ENCODE data around the gene SMAD7.

SMAD7 gene

GRCh38 chr18:48963586-48964470 is 13.1 kb upstream of the SMAD7 start:
- FAIRE-seq (no peak), DNase-seq (ENCODE audit: extremely low spot score, insufficient read length, low read depth) (no peak)

GRCh38 chr18:48962994-48963561 is 12.3 kb upstream of the SMAD7 start:
- FAIRE-seq (no peak), DNase-seq (ENCODE audit: extremely low spot score, insufficient read length, low read depth) (no peak)

GRCh38 chr18:48962252-48962993 is 11.7 kb upstream of the SMAD7 start:
- no peak for FAIRE-seq
- no peak for DNase-seq (ENCODE audit: extremely low spot score, insufficient read length, low read depth)

GRCh38 chr18:48961547-48961946 is 10.8 kb upstream of the SMAD7 start:
- DNase-seq (ENCODE audit: extremely low spot score, insufficient read length, low read depth) (no peak), FAIRE-seq (no peak)

GRCh38 chr18:48959921-48960920 is 9.5 kb upstream of the SMAD7 start:
- FAIRE-seq, result no peak
- no peak for DNase-seq (ENCODE audit: extremely low spot score, insufficient read length, low read depth)

GRCh38 chr18:48959551-48959920 is 8.8 kb upstream of the SMAD7 start:
- DNase-seq (ENCODE audit: extremely low spot score, insufficient read length, low read depth), result no peak
- FAIRE-seq, result no peak

- DNase-seq (ENCODE audit: extremely low spot score, insufficient read length, low read depth), result no peak
- no peak for FAIRE-seq
These were observed 8.2 kb upstream of the SMAD7 start for GRCh38 chr18:48958951-48959350.

- DNase-seq (ENCODE audit: extremely low spot score, insufficient read length, low read depth), result no peak
These were observed 6.9 kb upstream of the SMAD7 start for GRCh38 chr18:48957616-48958015.

GRCh38 chr18:48957136-48957535 is 6.4 kb upstream of the SMAD7 start:
- DNase-seq (ENCODE audit: extremely low spot score, insufficient read length, low read depth) (no peak), FAIRE-seq (no peak)

More at GRCh38 chr18:48957616-48958015, 6.9 kb upstream of the SMAD7 start:
- no peak for FAIRE-seq

- no peak for DNase-seq (ENCODE audit: extremely low spot score, insufficient read length, low read depth)
- peak; percentile 29 for FAIRE-seq
These were observed 5.6 kb upstream of the SMAD7 start for GRCh38 chr18:48956356-48956755.

- DNase-seq (ENCODE audit: extremely low spot score, insufficient read length, low read depth), result no peak
- no peak for FAIRE-seq
These were observed 5.1 kb upstream of the SMAD7 start for GRCh38 chr18:48955830-48956261.

- DNase-seq (ENCODE audit: extremely low spot score, insufficient read length, low read depth) (no peak), FAIRE-seq (no peak)
These were observed 4.4 kb upstream of the SMAD7 start for GRCh38 chr18:48954886-48955819.

GRCh38 chr18:48953104-48953706 is 2.4 kb upstream of the SMAD7 start:
- no peak for FAIRE-seq
- no peak for DNase-seq (ENCODE audit: extremely low spot score, insufficient read length, low read depth)

- FAIRE-seq (peak; percentile 74), DNase-seq (ENCODE audit: extremely low spot score, insufficient read length, low read depth) (no peak)
These were observed 1.7 kb upstream of the SMAD7 start for GRCh38 chr18:48952287-48953103.

- FAIRE-seq, result peak; percentile 56
- DNase-seq (ENCODE audit: extremely low spot score, insufficient read length, low read depth), result peak; percentile 72
These were observed 902 bp upstream of the SMAD7 start for GRCh38 chr18:48951448-48952286.

All from GM18507 (cell line).